ENCODE results near the gene PRMT7.

- TF ChIP-seq CTCF (IDR thresholded peaks at IDR 0.05; ENCODE audit: poor library complexity, severe bottlenecking) (no peak), EP300 (conservative IDR thresholded peaks at IDR 0.05; ENCODE audit: poor library complexity, severe bottlenecking) (no peak), MXI1 (conservative IDR thresholded peaks at IDR 0.05; ENCODE audit: poor library complexity, severe bottlenecking) (no peak), POLR2AphosphoS5 (IDR thresholded peaks at IDR 0.05) (no peak), EZH2 (IDR thresholded peaks at IDR 0.05; ENCODE audit: borderline replicate concordance, insufficient read depth, low read length, poor library complexity, severe bottlenecking) (no peak), RAD21 (conservative IDR thresholded peaks at IDR 0.05) (no peak), SMC3 (conservative IDR thresholded peaks at IDR 0.05; ENCODE audit: poor library complexity) (no peak), TAF1 (IDR thresholded peaks at IDR 0.05; ENCODE audit: low read depth) (no peak)
- TF ChIP-seq, protein P1, sequence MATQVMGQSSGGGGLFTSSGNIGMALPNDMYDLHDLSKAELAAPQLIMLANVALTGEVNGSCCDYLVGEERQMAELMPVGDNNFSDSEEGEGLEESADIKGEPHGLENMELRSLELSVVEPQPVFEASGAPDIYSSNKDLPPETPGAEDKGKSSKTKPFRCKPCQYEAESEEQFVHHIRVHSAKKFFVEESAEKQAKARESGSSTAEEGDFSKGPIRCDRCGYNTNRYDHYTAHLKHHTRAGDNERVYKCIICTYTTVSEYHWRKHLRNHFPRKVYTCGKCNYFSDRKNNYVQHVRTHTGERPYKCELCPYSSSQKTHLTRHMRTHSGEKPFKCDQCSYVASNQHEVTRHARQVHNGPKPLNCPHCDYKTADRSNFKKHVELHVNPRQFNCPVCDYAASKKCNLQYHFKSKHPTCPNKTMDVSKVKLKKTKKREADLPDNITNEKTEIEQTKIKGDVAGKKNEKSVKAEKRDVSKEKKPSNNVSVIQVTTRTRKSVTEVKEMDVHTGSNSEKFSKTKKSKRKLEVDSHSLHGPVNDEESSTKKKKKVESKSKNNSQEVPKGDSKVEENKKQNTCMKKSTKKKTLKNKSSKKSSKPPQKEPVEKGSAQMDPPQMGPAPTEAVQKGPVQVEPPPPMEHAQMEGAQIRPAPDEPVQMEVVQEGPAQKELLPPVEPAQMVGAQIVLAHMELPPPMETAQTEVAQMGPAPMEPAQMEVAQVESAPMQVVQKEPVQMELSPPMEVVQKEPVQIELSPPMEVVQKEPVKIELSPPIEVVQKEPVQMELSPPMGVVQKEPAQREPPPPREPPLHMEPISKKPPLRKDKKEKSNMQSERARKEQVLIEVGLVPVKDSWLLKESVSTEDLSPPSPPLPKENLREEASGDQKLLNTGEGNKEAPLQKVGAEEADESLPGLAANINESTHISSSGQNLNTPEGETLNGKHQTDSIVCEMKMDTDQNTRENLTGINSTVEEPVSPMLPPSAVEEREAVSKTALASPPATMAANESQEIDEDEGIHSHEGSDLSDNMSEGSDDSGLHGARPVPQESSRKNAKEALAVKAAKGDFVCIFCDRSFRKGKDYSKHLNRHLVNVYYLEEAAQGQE (IDR thresholded peaks at IDR 0.05; ENCODE audit: borderline replicate concordance): no peak
These were observed 34.6 kb downstream of the PRMT7 start for GRCh38 chr16:68345351-68345810.
